ENCODE measurements around the gene LMLN. TPM values are rescaled to one million over a fixed set of nuclear protein-coding genes. Genes with fewer than 3 reads are reported as not detected.
"Not testable (repeated sequence)": the region's sequence is repeated elsewhere in the genome, so short reads cannot be mapped to it uniquely, and the experiment has no call there.

LMLN gene
- total RNA-seq, 1 experiment from 2014 or later = 2.8 TPM

GRCh38 chr3:198043119-198043518 lies 83.1 kb downstream of the LMLN start:
- no peaks in the 10 kb centered on the region for H3K9me3 ChIP-seq (ENCODE audit: low read length)
- H3K4me1 ChIP-seq (ENCODE audit: low read length) = no peaks in the 10 kb centered on the region
- no peaks in the 10 kb centered on the region for H4K20me1 ChIP-seq (ENCODE audit: insufficient read depth, low read depth, low read length)
- H3K36me3 ChIP-seq (ENCODE audit: insufficient read depth, low read length) = no peaks in the 10 kb centered on the region
- no peak overlapping the region for H3K4me3 ChIP-seq (ENCODE audit: low read length)
- no peak overlapping the region for H2AFZ ChIP-seq (ENCODE audit: low read length)
- H3K27me3 ChIP-seq (ENCODE audit: low read length) = no peaks in the 10 kb centered on the region
- no peak overlapping the region for H3K27ac ChIP-seq (ENCODE audit: low read length)
- no peaks in the 10 kb centered on the region for H3K9me2 ChIP-seq (replicated peaks; ENCODE audit: insufficient read depth, low read length)
- H3K4me2 ChIP-seq (ENCODE audit: low read depth, low read length, poor library complexity, severe bottlenecking) = no peak overlapping the region
- H3K79me2 ChIP-seq (ENCODE audit: low read length) = no peaks in the 10 kb centered on the region
- H3K9ac ChIP-seq (ENCODE audit: low read length) = no peak overlapping the region
- no peak for DNase-seq

DNA sequence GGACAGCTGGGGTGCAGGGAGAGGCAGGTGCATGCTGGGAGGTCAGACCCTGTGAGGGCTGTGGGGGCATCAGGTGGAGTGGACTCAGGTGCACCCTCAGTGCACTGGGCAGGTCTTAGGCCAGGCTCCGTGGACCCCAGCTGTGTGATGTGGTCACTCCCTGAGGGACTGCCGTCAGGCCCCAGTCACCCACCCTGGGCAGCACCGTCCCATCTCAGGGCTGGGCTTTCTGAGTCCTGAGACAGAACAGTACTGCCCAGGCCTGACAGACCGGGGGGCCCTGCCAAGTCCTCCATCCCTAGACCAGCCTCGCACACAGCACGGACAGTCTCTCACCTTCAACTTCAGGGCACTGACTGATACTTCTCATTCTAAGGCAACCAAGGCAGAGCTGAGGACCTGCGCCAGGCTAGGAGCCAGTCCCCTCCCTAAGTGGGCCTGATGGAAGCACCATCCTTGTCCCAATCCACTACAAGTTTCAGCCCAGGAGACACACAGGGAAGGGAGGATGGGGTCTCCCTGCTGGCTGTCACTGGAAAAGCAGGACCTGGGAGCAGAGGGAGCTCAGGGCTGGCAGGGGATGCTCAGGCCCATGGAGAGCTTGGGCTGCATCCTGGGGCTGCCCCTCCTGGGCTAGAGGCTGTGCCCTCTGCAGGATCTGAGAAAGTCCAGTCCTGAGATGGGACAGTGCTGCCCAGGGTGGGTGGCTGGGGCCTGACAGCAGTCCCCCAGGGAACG lies 86.3 kb downstream of the LMLN start:
- Histone ChIP-seq H3K4me2 (ENCODE audit: low read depth, low read length, poor library complexity, severe bottlenecking) (no peak overlapping the region), H3K27me3 (ENCODE audit: low read length) (no peaks in the 10 kb centered on the region)

DNA sequence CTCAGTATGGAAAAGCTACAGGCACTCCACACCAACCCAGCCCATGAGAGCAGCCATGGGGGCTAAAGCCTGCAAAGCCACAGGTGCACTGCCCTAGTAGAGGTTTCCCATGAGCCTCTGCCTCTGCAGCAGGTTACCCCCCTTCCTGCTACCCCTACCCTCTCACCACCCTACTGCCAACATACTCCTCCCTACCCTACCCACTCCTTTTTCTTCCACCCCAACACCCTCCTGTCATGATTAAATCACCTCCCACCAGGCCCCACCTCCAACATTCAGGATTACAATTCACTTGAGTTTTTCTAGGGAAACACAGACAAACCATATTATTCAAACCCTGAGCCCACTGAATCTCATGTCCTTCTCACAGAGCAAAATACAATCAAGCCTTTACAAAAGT lies 88.4 kb downstream of the LMLN start:
- Histone ChIP-seq H3K4me1 (ENCODE audit: low read length) (no peaks in the 10 kb centered on the region), H3K79me2 (ENCODE audit: low read length) (no peaks in the 10 kb centered on the region)

More for the DNA sequence above, 86.3 kb downstream of the LMLN start:
- no peaks in the 10 kb centered on the region for H3K36me3 ChIP-seq (ENCODE audit: insufficient read depth, low read length)
- no peak overlapping the region for H3K9ac ChIP-seq (ENCODE audit: low read length)
- no peak overlapping the region for H3K27ac ChIP-seq (ENCODE audit: low read length)
- no peaks in the 10 kb centered on the region for H4K20me1 ChIP-seq (ENCODE audit: insufficient read depth, low read depth, low read length)
- no peak overlapping the region for H3K4me3 ChIP-seq (ENCODE audit: low read length)
- H3K79me2 ChIP-seq (ENCODE audit: low read length) = no peaks in the 10 kb centered on the region
- no peaks in the 10 kb centered on the region for H3K9me2 ChIP-seq (replicated peaks; ENCODE audit: insufficient read depth, low read length)
- DNase-seq = no peak
- no peaks in the 10 kb centered on the region for H3K4me1 ChIP-seq (ENCODE audit: low read length)
- no peak overlapping the region for H2AFZ ChIP-seq (ENCODE audit: low read length)
- no peaks in the 10 kb centered on the region for H3K9me3 ChIP-seq (ENCODE audit: low read length)

DNA sequence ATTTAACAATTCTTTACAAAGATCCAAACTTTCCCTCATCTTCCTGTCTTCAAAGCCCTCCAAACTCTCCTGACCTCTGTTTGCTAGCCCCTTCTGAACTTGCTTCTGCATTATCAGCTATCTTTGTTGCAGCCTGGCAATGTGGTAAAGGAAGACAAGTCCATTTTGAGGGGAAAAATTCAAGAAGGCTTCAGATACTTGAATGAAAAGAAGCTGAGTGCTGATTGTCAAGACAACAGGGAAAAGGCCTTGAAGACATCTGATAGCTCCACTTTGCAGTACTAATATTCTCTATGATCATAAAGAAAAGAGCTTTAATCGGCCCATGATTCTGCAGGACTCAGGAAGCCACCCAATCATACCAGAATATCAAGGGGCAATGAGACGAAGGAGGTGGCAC lies 91.8 kb downstream of the LMLN start:
- Histone ChIP-seq H3K27ac (ENCODE audit: low read length) (no peak overlapping the region), H3K9me3 (ENCODE audit: low read length) (no peaks in the 10 kb centered on the region), H3K4me3 (ENCODE audit: low read length) (no peak overlapping the region), H3K9ac (ENCODE audit: low read length) (no peak overlapping the region), H3K4me1 (ENCODE audit: low read length) (no peaks in the 10 kb centered on the region), H3K36me3 (ENCODE audit: insufficient read depth, low read length) (no peaks in the 10 kb centered on the region), H2AFZ (ENCODE audit: low read length) (no peak overlapping the region), H3K27me3 (ENCODE audit: low read length) (no peaks in the 10 kb centered on the region), H3K79me2 (ENCODE audit: low read length) (no peaks in the 10 kb centered on the region), H3K9me2 (replicated peaks; ENCODE audit: insufficient read depth, low read length) (no peaks in the 10 kb centered on the region), H3K4me2 (ENCODE audit: low read depth, low read length, poor library complexity, severe bottlenecking) (no peak overlapping the region), H4K20me1 (ENCODE audit: insufficient read depth, low read depth, low read length) (no peaks in the 10 kb centered on the region)
- DNase-seq = no peak

More for the DNA sequence above, 88.4 kb downstream of the LMLN start:
- Histone ChIP-seq H3K36me3 (ENCODE audit: insufficient read depth, low read length) (no peaks in the 10 kb centered on the region), H4K20me1 (ENCODE audit: insufficient read depth, low read depth, low read length) (no peaks in the 10 kb centered on the region), H2AFZ (ENCODE audit: low read length) (no peak overlapping the region), H3K27ac (ENCODE audit: low read length) (no peak overlapping the region), H3K4me3 (ENCODE audit: low read length) (no peak overlapping the region), H3K27me3 (ENCODE audit: low read length) (no peaks in the 10 kb centered on the region), H3K9me2 (replicated peaks; ENCODE audit: insufficient read depth, low read length) (no peaks in the 10 kb centered on the region), H3K9me3 (ENCODE audit: low read length) (no peaks in the 10 kb centered on the region), H3K9ac (ENCODE audit: low read length) (no peak overlapping the region), H3K4me2 (ENCODE audit: low read depth, low read length, poor library complexity, severe bottlenecking) (no peak overlapping the region)
- no peak for DNase-seq

DNA sequence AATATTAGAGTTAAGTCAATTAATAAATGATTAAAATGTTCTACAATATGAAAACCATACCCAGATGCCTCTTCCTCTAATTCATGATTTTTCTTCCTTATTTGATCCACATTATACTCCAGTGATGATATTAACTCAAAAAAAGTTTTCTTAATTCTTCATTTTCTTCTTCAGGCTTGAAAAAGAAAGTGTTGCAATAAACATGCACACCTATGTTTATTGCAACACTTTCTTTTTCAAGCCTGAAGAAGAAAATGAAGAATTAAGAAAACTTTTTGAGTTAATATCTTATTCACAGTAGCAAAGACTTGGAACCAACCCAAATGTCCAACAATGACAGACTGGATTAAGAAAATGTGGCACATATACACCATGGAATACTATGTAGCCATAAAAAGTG lies 93.4 kb downstream of the LMLN start:
- not testable (repeated sequence) for H3K4me1 ChIP-seq (ENCODE audit: low read length); H3K27ac ChIP-seq (ENCODE audit: low read length); H3K4me2 ChIP-seq (ENCODE audit: low read depth, low read length, poor library complexity, severe bottlenecking); H3K79me2 ChIP-seq (ENCODE audit: low read length); DNase-seq; H3K9me2 ChIP-seq (replicated peaks; ENCODE audit: insufficient read depth, low read length); H3K9me3 ChIP-seq (ENCODE audit: low read length); H2AFZ ChIP-seq (ENCODE audit: low read length); H3K27me3 ChIP-seq (ENCODE audit: low read length); H3K9ac ChIP-seq (ENCODE audit: low read length); H4K20me1 ChIP-seq (ENCODE audit: insufficient read depth, low read depth, low read length); H3K4me3 ChIP-seq (ENCODE audit: low read length); H3K36me3 ChIP-seq (ENCODE audit: insufficient read depth, low read length)

DNA sequence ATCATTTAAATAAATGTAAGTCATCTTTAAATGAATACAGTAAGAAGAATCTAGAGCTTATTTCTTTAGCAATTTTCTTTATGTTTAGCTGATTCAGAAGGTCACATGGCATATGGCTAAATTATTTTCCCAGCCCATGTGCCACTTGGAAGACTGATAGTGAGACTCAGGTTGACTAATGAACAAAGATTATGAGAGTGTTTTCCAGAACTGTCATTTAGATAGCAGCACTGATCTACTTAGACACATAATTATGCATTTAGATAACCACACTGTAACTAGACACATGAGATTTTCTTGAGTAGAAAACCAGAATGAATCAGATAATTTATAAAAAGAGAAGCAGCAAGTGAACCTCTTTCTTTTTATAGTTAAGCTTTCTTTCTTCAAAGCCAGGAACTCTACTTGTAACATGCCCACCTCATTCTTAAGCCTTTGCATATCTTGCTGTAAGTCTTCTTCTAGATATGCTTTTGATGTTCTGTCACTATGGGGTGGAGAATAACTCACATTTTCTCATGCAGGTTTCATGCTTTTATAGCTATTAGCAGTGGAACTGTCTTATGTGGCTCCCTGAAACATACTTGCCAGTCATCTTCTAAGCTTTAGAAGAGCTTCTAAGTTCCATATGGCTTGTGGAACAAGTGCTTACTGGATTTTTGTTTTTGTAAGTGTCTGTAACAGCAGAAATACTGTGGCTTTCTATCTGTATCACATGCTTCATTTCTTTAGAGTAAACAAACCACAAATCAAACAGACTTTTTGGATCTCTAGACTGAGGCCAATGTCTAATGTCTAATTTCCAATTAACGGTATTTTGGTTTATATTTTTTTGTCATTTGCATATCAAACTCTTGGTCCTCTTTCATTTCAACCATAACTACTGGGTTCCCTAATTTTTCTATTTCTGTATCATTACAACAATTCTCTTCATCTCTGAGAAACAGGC lies 101.4 kb downstream of the LMLN start:
- Histone ChIP-seq H3K9me3 (ENCODE audit: low read length) (no peaks in the 10 kb centered on the region), H3K4me2 (ENCODE audit: low read depth, low read length, poor library complexity, severe bottlenecking) (no peak overlapping the region), H3K9ac (ENCODE audit: low read length) (no peak overlapping the region), H3K27me3 (ENCODE audit: low read length) (0 out of 2 replicates have a peak, but pooled peaks cover 2% of the 10 kb centered on the region), H3K9me2 (replicated peaks; ENCODE audit: insufficient read depth, low read length) (no peaks in the 10 kb centered on the region), H3K4me3 (ENCODE audit: low read length) (no peak overlapping the region), H3K27ac (ENCODE audit: low read length) (no peak overlapping the region), H3K4me1 (ENCODE audit: low read length) (no peaks in the 10 kb centered on the region), H4K20me1 (ENCODE audit: insufficient read depth, low read depth, low read length) (no peaks in the 10 kb centered on the region), H3K36me3 (ENCODE audit: insufficient read depth, low read length) (no peaks in the 10 kb centered on the region), H2AFZ (ENCODE audit: low read length) (no peak overlapping the region), H3K79me2 (ENCODE audit: low read length) (no peaks in the 10 kb centered on the region)
- DNase-seq = no peak

GRCh38 chr3:198062068-198062465 lies 102.0 kb downstream of the LMLN start:
- no peaks in the 10 kb centered on the region for H3K36me3 ChIP-seq (ENCODE audit: insufficient read depth, low read length)

GRCh38 chr3:198064420-198064819 lies 104.4 kb downstream of the LMLN start:
- Histone ChIP-seq H3K9me3 (ENCODE audit: low read length) (no peaks in the 10 kb centered on the region), H3K27me3 (ENCODE audit: low read length) (no peaks in the 10 kb centered on the region), H3K27ac (ENCODE audit: low read length) (no peak overlapping the region), H3K9me2 (replicated peaks; ENCODE audit: insufficient read depth, low read length) (no peaks in the 10 kb centered on the region), H4K20me1 (ENCODE audit: insufficient read depth, low read depth, low read length) (no peaks in the 10 kb centered on the region), H3K4me2 (ENCODE audit: low read depth, low read length, poor library complexity, severe bottlenecking) (no peak overlapping the region), H3K9ac (ENCODE audit: low read length) (no peak overlapping the region), H3K79me2 (ENCODE audit: low read length) (no peaks in the 10 kb centered on the region), H3K4me3 (ENCODE audit: low read length) (no peak overlapping the region), H3K36me3 (ENCODE audit: insufficient read depth, low read length) (no peaks in the 10 kb centered on the region), H3K4me1 (ENCODE audit: low read length) (peaks cover 4% of the 10 kb centered on the region), H2AFZ (ENCODE audit: low read length) (no peak overlapping the region)
- no peak for DNase-seq

More at GRCh38 chr3:198062068-198062465, 102.0 kb downstream of the LMLN start:
- Histone ChIP-seq H3K4me3 (ENCODE audit: low read length) (no peak overlapping the region), H2AFZ (ENCODE audit: low read length) (no peak overlapping the region), H3K9me3 (ENCODE audit: low read length) (no peaks in the 10 kb centered on the region), H4K20me1 (ENCODE audit: insufficient read depth, low read depth, low read length) (no peaks in the 10 kb centered on the region), H3K9ac (ENCODE audit: low read length) (no peak overlapping the region), H3K27ac (ENCODE audit: low read length) (no peak overlapping the region), H3K27me3 (ENCODE audit: low read length) (0 out of 2 replicates have a peak, but pooled peaks cover 2% of the 10 kb centered on the region), H3K4me2 (ENCODE audit: low read depth, low read length, poor library complexity, severe bottlenecking) (no peak overlapping the region), H3K79me2 (ENCODE audit: low read length) (no peaks in the 10 kb centered on the region), H3K4me1 (ENCODE audit: low read length) (peaks cover 3% of the 10 kb centered on the region), H3K9me2 (replicated peaks; ENCODE audit: insufficient read depth, low read length) (no peaks in the 10 kb centered on the region)
- DNase-seq = no peak
